DMS 273 (cell line): ENCODE data around the gene UNC119.

Experiments
- DNase-seq: peaks from one replicate; lab custom pipeline; 2025; ENCODE audit not compliant: unreplicated experiment; lab: John Stamatoyannopoulos, UW

The UNC119 gene

DNA sequence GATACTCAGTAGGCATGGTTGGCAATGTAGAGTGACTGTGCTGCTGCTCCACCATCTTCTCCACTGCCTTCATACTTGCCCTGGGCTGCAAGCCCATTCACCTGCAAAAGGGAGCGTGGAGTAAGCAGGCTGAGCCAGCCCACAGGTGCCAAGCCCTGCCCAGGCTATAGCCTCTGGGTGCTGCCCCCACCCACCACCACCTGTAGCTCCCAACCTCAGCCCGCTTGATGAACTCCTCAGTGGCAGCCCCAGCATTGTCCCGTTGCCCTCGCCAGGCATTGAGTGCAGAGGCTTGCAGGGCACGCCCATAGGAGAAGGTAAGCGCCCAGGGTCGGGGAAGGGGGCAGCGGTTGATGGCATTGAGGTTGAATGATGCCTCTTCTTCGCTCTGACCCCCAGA is 21.1 kb upstream of the UNC119 start:
- DNase-seq: no peak

- DNase-seq: no peak
Measured at GRCh38 chr17:28573040-28573380, 20.6 kb upstream of the UNC119 start.

GRCh38 chr17:28572259-28573039 is 20.0 kb upstream of the UNC119 start:
- peak; percentile 44 for DNase-seq

GRCh38 chr17:28571361-28572122 is 19.1 kb upstream of the UNC119 start, which contains the start of gene PIGS:
Gene PIGS (minus strand): TSS chr17:28571524. CDS start chr17:28571496, 28 bp downstream.
- peak; percentile 97 for DNase-seq

DNA sequence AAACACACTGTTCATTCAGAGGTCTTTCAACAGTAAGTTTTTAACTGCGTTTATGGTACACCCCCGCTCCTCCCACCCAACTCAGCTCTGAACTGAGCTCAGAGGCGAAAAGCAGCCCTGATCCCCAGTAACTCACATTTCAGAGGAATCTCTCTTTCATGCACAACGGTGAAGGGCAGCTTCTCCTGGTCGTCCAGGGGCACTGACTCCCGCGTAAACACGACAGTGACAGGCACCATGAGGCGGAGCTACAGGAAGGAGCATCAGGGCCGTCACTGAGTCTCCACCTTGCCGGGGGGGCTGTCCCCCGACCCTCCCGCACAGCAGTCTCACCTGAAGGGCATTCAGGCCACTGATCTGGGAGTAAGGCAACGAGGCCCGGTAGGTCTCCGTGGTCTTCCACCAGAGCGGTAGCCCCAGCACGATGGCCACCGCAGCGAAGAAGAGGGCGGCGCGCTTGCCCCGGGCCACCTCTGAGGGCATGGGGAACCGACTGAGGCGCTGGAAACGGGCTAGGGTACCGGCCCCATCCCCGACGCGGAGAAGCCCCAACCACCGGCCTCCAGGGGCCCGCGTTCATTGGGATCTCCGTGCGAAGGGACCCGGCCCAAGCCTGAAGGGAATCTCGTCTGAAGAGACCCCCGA is 18.4 kb upstream of the UNC119 start:
- DNase-seq: peak; percentile 61

DNA sequence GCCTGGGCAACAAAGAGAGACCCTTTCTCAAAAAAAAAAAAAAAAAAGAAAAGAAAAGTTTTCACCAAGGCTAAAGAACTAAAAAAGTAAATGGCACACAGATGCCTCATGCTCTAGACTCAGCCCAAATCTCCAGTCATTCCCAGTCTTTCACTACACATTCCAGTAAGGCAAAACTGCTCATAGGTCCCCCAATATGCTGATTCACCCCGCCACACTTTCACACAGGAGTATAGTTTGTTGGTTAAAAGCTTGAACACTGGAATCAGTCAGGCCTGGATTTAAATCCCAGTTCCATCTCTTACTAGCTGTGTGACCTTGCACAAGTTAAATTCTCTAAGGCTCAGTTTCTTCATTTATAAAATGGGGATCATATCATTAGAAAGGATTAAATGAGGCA is 17.0 kb upstream of the UNC119 start:
- no peak for DNase-seq

- DNase-seq: no peak
Measured at GRCh38 chr17:28567604-28568003, 15.2 kb upstream of the UNC119 start.

GRCh38 chr17:28563475-28563874 is 11.1 kb upstream of the UNC119 start:
- DNase-seq: peak; percentile 21

- no peak for DNase-seq
Measured at GRCh38 chr17:28555022-28555421, 2.6 kb upstream of the UNC119 start.

- no peak for DNase-seq
Measured at GRCh38 chr17:28554565-28554964, 2.1 kb upstream of the UNC119 start.

GRCh38 chr17:28553000-28553505 is 629 bp upstream of the UNC119 start:
- DNase-seq: no peak

DNA sequence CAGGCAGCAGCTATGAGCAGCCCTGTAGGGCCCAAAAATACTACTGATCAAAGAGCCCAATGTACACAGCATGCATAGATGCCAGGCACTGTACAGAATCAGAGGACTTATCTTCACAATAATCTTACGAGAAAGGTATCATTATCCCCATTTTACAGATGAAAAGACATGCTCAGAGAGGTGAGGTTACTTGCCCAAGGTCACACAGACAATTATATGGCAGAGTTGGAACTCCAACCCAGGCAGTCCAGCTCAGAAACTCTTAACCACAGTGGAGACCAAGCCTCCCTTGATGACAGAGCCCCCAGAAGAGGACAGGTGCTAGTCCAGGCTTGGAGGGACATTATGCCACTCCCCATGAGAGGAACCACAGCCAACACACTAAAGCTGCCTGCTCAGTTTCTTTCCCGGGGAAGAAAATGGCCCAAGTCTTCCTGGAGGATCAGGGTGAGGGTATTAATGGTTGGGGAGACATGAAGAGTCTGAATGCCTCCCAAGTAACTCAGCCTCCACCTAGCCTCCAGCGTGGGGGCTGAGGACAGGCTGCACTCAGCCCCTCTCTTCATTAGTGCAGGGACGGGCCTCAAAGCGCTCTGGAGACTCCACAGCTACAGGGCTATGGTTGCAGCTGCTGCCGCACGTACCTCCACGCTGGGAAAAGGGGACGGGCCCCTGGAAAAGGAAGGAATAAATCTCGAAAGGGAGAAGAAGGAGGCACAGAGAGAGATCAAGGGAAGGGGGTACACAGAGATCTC is 826 bp downstream of the UNC119 start:
- peak; percentile 44 for DNase-seq

DNA sequence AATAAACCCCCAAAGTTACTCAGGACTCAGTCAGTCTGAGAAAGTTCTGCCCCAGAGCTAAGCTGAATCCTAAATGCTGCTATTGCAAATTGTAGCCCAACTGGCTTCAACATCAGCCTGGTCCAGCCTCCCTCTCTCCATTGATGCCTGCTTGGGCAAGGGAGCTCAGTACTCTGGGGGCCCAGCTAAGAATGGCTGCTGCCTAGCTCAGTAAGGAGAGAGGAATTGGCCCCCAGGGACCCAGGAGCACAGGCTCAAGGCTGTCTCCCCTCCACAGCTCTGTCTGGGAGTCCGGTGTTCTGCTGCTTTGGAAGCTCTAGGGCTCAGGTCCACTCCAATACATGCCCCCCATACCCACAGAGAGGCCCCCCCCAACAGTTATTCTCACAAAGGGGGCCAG is 1.6 kb downstream of the UNC119 start:
- no peak for DNase-seq

GRCh38 chr17:28549236-28550132 is 2.9 kb downstream of the UNC119 start:
- no peak for DNase-seq

DNA sequence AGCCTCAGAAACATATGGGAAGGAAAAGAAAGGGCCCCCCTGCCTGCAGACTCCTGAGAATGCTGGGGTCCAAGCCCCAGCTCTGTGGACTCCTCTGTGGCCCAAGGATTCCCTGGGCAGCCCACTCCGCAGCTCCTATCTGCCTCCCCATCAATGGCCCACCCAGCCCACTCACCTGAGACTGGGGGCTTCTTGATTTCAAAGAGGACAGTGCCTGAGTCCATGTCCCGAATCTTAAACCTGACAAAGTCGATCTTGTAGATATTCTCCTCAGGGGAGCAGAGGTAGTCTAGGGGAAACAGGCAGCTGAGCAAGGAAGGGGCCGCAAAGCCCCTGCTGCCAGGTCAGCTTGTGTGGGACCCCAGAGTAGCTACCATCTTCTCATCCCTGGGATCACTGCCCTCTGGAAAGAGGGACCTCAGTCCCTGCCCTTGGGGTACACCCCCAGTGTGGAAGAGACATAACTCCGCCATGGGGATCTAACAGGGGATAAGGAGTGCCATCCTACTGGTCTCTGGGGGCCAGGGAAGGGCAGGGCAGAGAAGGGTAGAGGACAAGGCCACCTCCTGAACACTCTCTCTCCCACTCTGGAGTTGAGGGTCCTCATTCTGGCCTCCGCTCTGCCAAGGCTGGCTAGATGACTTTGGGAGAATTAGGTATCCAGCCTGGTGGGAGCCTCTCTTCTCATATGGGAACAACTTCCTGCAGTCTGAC is 3.9 kb downstream of the UNC119 start:
- no peak for DNase-seq

DNA sequence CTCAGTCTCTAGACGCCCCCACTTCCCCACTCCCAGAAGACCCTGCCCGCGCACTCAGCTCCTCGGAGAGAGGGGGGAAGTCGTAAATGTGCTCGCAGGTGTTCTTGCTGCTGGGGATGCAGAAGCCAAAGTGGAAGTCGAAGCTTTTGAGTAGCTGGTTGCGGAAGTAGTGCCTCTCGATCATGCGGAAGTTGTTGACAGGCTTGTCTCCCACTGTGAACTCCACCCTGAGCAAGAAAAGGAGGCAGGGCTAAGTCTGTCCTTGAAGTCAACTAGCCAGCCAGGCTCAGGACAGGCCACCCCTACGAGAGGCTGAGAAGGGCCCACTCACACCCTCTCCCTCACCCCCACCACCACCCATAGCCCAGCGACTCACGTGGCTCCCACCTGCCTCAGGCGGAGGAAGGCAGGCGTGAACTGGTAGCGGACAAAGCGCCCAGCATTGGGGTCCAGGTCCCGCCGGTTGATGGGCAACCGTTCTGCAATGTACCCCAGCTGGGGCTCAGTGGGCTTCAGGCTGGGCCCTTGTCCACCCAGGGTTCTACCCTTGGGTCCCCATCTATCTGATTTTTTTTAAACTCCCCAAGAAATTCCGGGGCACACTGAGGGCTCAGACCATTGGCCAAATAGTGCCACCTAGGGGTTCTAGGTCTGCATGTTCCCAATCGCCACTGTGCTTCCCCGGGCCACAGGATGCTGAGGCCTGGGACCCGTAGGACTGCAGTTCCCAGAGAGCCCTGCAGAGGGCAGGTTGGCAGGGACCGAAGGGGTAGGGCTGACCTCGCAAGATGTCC is 4.6 kb downstream of the UNC119 start:
- DNase-seq: peak; percentile 90

- no peak for DNase-seq
Measured at GRCh38 chr17:28547096-28547622, 5.3 kb downstream of the UNC119 start.

DNA sequence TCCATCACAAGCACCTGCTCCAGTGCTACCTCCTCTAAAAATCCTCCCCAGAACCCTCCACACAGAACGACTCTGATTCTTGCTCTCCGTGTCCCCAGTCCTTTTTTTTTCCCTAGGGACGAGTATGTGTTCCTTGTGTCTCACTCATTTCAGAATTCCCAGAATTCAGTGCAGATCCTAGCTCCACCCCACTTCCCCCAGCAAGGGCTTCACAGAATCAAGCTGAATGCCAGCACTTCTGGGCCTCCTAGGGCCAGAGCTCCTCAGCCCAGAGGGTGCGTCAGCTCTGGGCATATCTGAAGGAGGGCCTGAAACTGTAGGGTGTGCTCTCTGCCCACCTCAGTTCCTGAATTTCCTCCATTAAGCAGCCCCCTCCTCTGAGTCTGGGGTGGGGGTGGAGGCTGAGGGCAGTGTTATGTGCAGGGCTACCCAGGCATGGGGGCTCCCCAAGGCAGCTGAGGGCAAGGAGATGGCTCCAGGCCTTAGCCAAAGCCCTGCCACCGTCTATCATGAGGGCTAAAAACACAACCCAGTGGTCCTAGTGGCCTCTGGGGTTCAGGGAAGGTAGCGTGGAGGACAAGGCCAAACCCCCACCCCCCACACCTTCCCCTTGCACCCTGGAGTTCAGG is 6.5 kb downstream of the UNC119 start:
- no peak for DNase-seq
